ENCODE results near the gene CSNK1E.

DNA sequence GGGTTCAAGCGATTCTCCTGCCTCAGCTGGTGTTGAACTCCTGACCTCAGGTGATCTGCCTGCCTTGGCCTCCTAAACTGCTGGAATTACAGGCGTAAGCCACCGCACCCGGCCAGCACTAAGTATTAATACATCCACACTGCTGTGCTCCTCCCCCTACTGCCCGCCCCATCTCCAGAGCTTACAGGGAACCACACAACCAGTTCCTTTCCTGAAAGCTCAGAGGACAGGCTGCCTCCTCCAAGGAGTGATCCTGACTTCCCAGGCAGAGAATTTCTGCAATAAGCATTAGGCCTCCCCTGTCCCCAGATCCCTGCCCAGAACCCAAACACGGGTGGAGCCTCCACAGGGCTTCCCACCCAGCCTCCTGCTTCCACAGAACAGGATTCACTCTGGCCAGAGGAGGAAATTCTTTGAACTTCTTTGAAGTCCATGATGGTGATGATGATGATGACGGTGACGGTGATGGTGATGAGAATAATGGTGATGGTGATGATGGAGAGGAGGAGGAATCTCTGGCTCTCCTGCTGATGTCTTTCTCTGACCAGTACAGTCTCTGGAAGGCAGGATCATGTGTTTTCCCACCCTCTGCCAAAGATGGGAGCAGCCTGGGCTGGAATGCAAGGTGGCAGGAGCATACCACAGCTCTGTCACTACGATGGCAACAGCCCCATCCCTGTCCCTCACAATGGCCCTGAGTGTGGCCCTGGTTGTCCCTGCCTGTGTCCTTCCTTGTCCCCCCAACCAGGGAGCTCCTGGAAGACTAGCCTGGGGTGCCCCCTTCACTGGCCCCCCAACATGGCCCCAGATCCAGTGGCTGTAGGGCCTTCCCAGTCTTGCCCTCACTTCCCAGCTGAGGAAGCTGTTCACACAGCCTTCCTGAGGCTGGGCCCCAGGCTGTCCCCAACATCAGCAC lies 33.5 kb upstream of the CSNK1E start:
- TF ChIP-seq, protein P1, sequence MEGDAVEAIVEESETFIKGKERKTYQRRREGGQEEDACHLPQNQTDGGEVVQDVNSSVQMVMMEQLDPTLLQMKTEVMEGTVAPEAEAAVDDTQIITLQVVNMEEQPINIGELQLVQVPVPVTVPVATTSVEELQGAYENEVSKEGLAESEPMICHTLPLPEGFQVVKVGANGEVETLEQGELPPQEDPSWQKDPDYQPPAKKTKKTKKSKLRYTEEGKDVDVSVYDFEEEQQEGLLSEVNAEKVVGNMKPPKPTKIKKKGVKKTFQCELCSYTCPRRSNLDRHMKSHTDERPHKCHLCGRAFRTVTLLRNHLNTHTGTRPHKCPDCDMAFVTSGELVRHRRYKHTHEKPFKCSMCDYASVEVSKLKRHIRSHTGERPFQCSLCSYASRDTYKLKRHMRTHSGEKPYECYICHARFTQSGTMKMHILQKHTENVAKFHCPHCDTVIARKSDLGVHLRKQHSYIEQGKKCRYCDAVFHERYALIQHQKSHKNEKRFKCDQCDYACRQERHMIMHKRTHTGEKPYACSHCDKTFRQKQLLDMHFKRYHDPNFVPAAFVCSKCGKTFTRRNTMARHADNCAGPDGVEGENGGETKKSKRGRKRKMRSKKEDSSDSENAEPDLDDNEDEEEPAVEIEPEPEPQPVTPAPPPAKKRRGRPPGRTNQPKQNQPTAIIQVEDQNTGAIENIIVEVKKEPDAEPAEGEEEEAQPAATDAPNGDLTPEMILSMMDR (IDR thresholded peaks at IDR 0.05; ENCODE audit: low read depth, low read length, poor library complexity, severe bottlenecking): no peak
- TF ChIP-seq EZH2phosphoT487 (IDR thresholded peaks at IDR 0.05; ENCODE audit: borderline replicate concordance, low read length): no peak
